ENCODE measurements around the gene MAPKAPK3.

Gene MAPKAPK3

DNA sequence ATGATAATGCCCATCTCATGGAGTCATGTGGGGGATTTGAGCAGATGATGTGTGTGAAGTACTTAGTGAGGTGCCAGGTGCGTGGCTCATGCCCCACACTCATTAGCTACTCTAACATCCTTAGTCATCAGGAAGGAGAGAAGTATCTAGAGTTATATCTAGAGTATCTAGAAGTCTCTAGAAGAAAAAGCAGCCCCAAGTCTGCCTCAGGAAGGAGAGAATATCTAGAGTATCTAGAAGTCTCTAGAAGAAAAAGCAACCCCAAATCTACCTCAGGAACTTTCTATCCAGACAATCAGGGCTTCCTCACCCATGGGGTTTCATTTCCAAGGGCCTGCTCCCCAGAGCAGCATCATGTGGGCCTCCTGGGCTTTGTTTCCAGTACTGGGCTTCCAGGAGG is 33.1 kb downstream of the MAPKAPK3 start:
- H3F3A ChIP-seq (ENCODE audit: low read depth): no peaks in the 10 kb centered on the region
- no peaks in the 10 kb centered on the region for H3K79me2 ChIP-seq (ENCODE audit: insufficient read depth, low read length)
- H2AFZ ChIP-seq (ENCODE audit: low read length): no peak overlapping the region
- H3K9me3 ChIP-seq (ENCODE audit: insufficient read depth, low read depth, low read length): no peaks in the 10 kb centered on the region
- H3K4me1 ChIP-seq (ENCODE audit: insufficient read depth, low read length, poor library complexity, severe bottlenecking): no peaks in the 10 kb centered on the region
- H3K27me3 ChIP-seq (ENCODE audit: insufficient read depth, low read length, poor library complexity, severe bottlenecking): no peaks in the 10 kb centered on the region
- no peak overlapping the region for H3K9ac ChIP-seq (ENCODE audit: low read depth, low read length, poor library complexity, severe bottlenecking)
- TF ChIP-seq, protein P1, sequence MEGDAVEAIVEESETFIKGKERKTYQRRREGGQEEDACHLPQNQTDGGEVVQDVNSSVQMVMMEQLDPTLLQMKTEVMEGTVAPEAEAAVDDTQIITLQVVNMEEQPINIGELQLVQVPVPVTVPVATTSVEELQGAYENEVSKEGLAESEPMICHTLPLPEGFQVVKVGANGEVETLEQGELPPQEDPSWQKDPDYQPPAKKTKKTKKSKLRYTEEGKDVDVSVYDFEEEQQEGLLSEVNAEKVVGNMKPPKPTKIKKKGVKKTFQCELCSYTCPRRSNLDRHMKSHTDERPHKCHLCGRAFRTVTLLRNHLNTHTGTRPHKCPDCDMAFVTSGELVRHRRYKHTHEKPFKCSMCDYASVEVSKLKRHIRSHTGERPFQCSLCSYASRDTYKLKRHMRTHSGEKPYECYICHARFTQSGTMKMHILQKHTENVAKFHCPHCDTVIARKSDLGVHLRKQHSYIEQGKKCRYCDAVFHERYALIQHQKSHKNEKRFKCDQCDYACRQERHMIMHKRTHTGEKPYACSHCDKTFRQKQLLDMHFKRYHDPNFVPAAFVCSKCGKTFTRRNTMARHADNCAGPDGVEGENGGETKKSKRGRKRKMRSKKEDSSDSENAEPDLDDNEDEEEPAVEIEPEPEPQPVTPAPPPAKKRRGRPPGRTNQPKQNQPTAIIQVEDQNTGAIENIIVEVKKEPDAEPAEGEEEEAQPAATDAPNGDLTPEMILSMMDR (conservative IDR thresholded peaks at IDR 0.05; ENCODE audit: low read length): no peak
- TF ChIP-seq EZH2phosphoT487 (IDR thresholded peaks at IDR 0.05; ENCODE audit: borderline replicate concordance): no peak
- no peaks in the 10 kb centered on the region for H4K20me1 ChIP-seq (ENCODE audit: insufficient read depth, low read length, poor library complexity, severe bottlenecking)
- H3K36me3 ChIP-seq (ENCODE audit: insufficient read depth, low read length): peaks cover 53% of the 10 kb centered on the region; the same call in 1 of the 2 replicates
- H3K4me3 ChIP-seq (ENCODE audit: low read length, poor library complexity, severe bottlenecking): no peak overlapping the region
- no peak overlapping the region for H3K4me2 ChIP-seq (ENCODE audit: low read depth, low read length, poor library complexity, severe bottlenecking)
- H3K9me2 ChIP-seq (replicated peaks; ENCODE audit: low read depth, low read length): no peaks in the 10 kb centered on the region

DNA sequence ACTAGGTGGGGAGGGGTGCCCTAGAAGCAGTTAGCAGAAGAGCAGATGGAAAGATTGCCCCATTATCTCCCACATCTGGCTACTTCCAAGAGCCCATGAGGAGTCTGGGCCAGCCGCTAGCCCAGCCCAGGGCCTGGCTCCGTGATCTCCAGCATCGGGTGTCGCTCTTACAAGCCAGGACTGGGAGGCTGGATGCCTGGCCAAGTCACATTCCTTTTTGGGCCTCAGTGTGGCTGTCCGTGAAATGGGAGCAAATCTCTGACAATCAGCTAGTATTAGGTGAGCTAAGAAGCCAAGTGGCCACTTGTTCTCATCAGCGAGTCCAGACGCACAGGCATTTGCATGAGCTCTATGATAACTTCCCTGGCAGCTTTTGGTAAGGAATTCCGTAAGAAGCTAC is 34.5 kb downstream of the MAPKAPK3 start:
- H3K4me3 ChIP-seq (ENCODE audit: low read length, poor library complexity, severe bottlenecking): no peak overlapping the region
- H3K4me1 ChIP-seq (ENCODE audit: insufficient read depth, low read length, poor library complexity, severe bottlenecking): no peaks in the 10 kb centered on the region
- H3K36me3 ChIP-seq (ENCODE audit: insufficient read depth, low read length): peaks cover 39% of the 10 kb centered on the region; the same call in 1 of the 2 replicates
- H3K9me2 ChIP-seq (replicated peaks; ENCODE audit: low read depth, low read length): no peaks in the 10 kb centered on the region
- H3K4me2 ChIP-seq (ENCODE audit: low read depth, low read length, poor library complexity, severe bottlenecking): no peak overlapping the region
- no peaks in the 10 kb centered on the region for H3K27me3 ChIP-seq (ENCODE audit: insufficient read depth, low read length, poor library complexity, severe bottlenecking)
- no peaks in the 10 kb centered on the region for H3K9me3 ChIP-seq (ENCODE audit: insufficient read depth, low read depth, low read length)
- no peaks in the 10 kb centered on the region for H4K20me1 ChIP-seq (ENCODE audit: insufficient read depth, low read length, poor library complexity, severe bottlenecking)
- H3K79me2 ChIP-seq (ENCODE audit: insufficient read depth, low read length): no peaks in the 10 kb centered on the region
- H3F3A ChIP-seq (ENCODE audit: low read depth): no peaks in the 10 kb centered on the region
- TF ChIP-seq, protein P1 (conservative IDR thresholded peaks at IDR 0.05; ENCODE audit: low read length): no peak
- TF ChIP-seq EZH2phosphoT487 (IDR thresholded peaks at IDR 0.05; ENCODE audit: borderline replicate concordance): no peak
- H3K9ac ChIP-seq (ENCODE audit: low read depth, low read length, poor library complexity, severe bottlenecking): no peak overlapping the region
- no peak overlapping the region for H2AFZ ChIP-seq (ENCODE audit: low read length)

DNA sequence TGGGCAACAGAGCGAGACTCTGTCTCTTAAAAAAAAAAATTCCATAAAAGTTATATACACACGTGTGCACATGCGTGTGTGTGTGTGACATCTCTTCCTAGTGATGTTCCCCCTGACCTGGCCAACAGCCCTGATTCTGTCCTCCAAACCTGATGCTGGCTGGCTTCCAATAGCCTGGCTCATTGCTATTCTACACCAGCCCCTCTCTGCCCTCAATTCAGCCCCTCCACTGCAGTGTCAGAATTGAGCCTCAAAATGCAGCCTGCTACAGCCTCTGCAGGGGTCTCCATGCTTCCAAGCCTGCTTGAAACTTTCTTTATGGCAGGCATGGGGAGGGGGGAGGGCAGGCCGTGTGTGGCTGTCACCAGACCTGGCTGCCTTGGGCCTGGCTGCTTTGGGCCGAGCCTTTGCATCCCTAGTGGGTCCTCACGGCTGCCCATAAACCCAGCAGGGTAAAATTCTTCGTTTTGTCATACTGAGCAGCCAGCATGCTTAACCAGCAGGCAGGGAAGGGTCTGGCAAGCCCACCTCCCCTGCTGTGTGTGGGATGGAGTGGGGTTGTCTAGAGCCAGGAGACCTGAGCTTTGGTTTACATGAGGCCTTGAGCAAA is 35.1 kb downstream of the MAPKAPK3 start:
- H3K4me2 ChIP-seq (ENCODE audit: low read depth, low read length, poor library complexity, severe bottlenecking): no peak overlapping the region
- H3K36me3 ChIP-seq (ENCODE audit: insufficient read depth, low read length): peaks cover 33% of the 10 kb centered on the region; the same call in 1 of the 2 replicates
- H3K9me3 ChIP-seq (ENCODE audit: insufficient read depth, low read depth, low read length): no peaks in the 10 kb centered on the region
- no peaks in the 10 kb centered on the region for H4K20me1 ChIP-seq (ENCODE audit: insufficient read depth, low read length, poor library complexity, severe bottlenecking)
- H3K27me3 ChIP-seq (ENCODE audit: insufficient read depth, low read length, poor library complexity, severe bottlenecking): no peaks in the 10 kb centered on the region
- no peaks in the 10 kb centered on the region for H3K79me2 ChIP-seq (ENCODE audit: insufficient read depth, low read length)
- H3K9me2 ChIP-seq (replicated peaks; ENCODE audit: low read depth, low read length): no peaks in the 10 kb centered on the region
- H3K4me3 ChIP-seq (ENCODE audit: low read length, poor library complexity, severe bottlenecking): no peak overlapping the region
- no peak overlapping the region for H3K9ac ChIP-seq (ENCODE audit: low read depth, low read length, poor library complexity, severe bottlenecking)
- TF ChIP-seq, protein P1 (conservative IDR thresholded peaks at IDR 0.05; ENCODE audit: low read length): no peak
- TF ChIP-seq EZH2phosphoT487 (IDR thresholded peaks at IDR 0.05; ENCODE audit: borderline replicate concordance): no peak
- no peaks in the 10 kb centered on the region for H3K4me1 ChIP-seq (ENCODE audit: insufficient read depth, low read length, poor library complexity, severe bottlenecking)
- no peak overlapping the region for H2AFZ ChIP-seq (ENCODE audit: low read length)
- no peaks in the 10 kb centered on the region for H3F3A ChIP-seq (ENCODE audit: low read depth)
